Measurements from ENCODE around the gene ANGPTL5.
"Not testable (repeated sequence)": the region's sequence is repeated elsewhere in the genome, so short reads cannot be mapped to it uniquely, and the experiment has no call there.

The ANGPTL5 gene

GRCh38 chr11:101881586-101881985 is 34.7 kb downstream of the ANGPTL5 start:
- DNase-seq = no peak

GRCh38 chr11:101880222-101880621 is 36.1 kb downstream of the ANGPTL5 start:
- no peak for DNase-seq

DNA sequence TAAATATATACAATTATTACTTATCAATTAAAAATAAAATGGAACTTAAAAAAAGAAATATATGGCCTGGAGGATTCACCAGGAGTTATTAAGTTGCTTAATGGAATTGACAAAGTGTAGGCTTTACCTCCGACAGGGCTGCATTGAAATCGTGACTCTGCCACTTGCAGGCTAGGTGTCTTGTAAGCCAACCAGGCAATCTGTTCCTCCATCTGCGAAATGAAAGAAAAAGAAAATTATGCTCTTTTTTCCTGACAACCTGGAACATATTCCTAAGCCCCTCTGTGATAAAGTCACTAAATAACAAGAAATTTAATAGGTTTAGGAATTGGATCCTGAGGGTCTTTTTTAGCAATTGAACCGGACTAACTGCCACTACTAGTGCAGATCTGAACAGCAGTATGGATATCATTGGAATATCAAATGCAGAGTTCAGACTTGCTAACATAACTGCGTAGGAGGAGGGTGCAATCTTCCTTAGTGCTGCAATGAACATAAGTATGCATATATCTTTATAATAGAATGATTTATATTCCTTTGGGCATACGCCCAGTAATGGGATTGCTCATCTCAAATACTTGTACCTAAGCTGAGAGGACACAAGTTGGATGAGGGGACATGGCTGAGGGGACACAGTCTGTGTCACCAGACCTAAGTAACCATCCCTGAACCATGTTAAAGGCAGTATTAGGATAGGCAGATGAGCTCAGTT is 44.0 kb downstream of the ANGPTL5 start:
- no peak for DNase-seq

GRCh38 chr11:101870510-101870909 is 45.8 kb downstream of the ANGPTL5 start:
- DNase-seq = no peak

GRCh38 chr11:101867951-101868350 is 48.4 kb downstream of the ANGPTL5 start:
- DNase-seq = no peak

GRCh38 chr11:101866619-101867491 is 49.5 kb downstream of the ANGPTL5 start:
- DNase-seq = no peak

GRCh38 chr11:101864098-101864497 is 52.2 kb downstream of the ANGPTL5 start:
- DNase-seq = no peak

GRCh38 chr11:101863361-101863760 is 53.0 kb downstream of the ANGPTL5 start:
- DNase-seq = no peak

- DNase-seq = no peak
Measured at GRCh38 chr11:101862391-101863233, 53.7 kb downstream of the ANGPTL5 start.

- peak in 2 of 6 experiments; percentile 8 to 38 for DNase-seq
Measured at GRCh38 chr11:101860696-101861427, 55.5 kb downstream of the ANGPTL5 start.

- DNase-seq = not testable (repeated sequence)
Measured at GRCh38 chr11:101852260-101852659, 64.1 kb downstream of the ANGPTL5 start.

DNA sequence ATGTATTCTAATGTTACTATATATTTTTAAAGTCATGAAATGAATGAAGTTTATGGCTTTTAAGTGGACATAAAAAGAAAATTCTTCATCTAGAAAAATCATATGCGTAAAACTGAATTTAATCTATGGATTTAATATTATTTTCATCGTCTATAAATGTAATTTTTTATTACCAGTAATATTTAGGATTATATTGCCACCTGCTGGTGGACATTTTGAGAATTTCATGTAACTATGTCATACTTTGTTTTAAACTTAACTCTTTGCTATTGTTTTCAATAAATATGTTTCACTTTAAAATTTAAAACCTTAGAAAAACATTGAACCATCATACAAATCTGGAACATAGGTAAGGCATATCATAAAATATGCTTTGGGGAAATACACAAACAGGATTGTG is 68.1 kb downstream of the ANGPTL5 start:
- DNase-seq = no peak

GRCh38 chr11:101844608-101845007 is 71.7 kb downstream of the ANGPTL5 start:
- no peak for DNase-seq

DNA sequence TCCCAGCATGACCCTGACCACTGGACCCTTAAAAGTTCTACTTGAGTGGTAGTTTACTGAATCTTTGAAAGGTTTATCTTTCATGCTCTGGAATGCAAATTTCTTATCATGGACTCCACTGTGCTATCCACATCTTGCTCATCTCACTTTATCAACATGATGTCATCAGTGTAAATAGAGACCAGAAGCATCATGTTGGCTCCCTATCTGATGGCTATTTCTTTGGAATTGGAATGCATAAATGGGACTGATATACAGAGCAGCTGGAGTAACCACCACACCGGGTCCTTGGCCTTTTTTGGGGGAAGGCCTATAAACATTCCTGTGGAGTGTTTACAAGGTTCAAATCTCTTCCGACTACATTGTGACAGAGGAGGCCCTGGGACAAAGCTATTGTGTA is 75.6 kb downstream of the ANGPTL5 start:
- DNase-seq = no peak

Data from stimulated activated naive CD4-positive, alpha-beta T cell (primary cell).